B cell (primary cell): ENCODE results near the gene RIF1. TPM values are rescaled to one million over a fixed set of nuclear protein-coding genes. Genes with fewer than 3 reads are reported as not detected.

Source experiments
- ATAC-seq: fragments of 200-7000 bp; cut with Tn5 transposase; one replicate; pipeline ENCODE4 v1.10.0; 2021; ENCODE audit warnings: low read depth, mild to moderate bottlenecking, moderate number of reproducible peaks, moderate library complexity
- CTCF ChIA-PET: fragments of 350-600 bp; sonication (Branson Sonifier 250); formaldehyde crosslinking; loops from one replicate; lab custom pipeline; 2021; ENCODE audit warnings: antibody characterized with exemption, inconsistent platforms; lab: Charles Lee
- POLR2A ChIA-PET: fragments of 350-600 bp; sonication (Branson Sonifier 250); formaldehyde crosslinking; loops from one replicate; lab custom pipeline; 2021; ENCODE audit warnings: antibody characterized with exemption; lab: Charles Lee
- DNase-seq: peaks from one replicate; pipeline ENCODE4 v3.0.0; 2013
- H2AFZ ChIP-seq: 2 replicates; pipeline ENCODE4 v1.6.1; 2012; ENCODE audit warnings: mild to moderate bottlenecking, low read depth, low read length; ENCODE audit not compliant: insufficient read depth, poor library complexity, severe bottlenecking
- H3K27ac ChIP-seq, 2 donors: 1 replicate in 1 of 2; 2 replicates in 1 of 2; pipeline ENCODE4 v1.5.1; 2012 to 2013; ENCODE audit warnings: low read length in 2 of 2, mild to moderate bottlenecking in 2 of 2, moderate library complexity in 1 of 2
- H3K27me3 ChIP-seq, 4 experiments: fragments of 200-600 bp in 1 of 4; sonication (generic) in 1 of 4; replicated peaks in 1 of 4; 1 replicate in 2 of 4; 2 replicates in 2 of 4; pipeline versions ENCODE4 v1.6.1 to v1.7.0; 2013 to 2016; ENCODE audit warnings: low read length in 3 of 4, mild to moderate bottlenecking in 2 of 4, mixed read lengths in 1 of 4, moderate library complexity in 1 of 4; ENCODE audit not compliant: insufficient read depth in 4 of 4, control insufficient read depth in 3 of 4; ENCODE audit errors: control extremely low read depth in 1 of 4
- H3K36me3 ChIP-seq, 2 experiments: replicated peaks in 1 of 2; 1 replicate in 1 of 2; 2 replicates in 1 of 2; pipeline versions ENCODE4 v1.6.1 to v1.7.1; 2013; ENCODE audit warnings: low read length in 1 of 2; ENCODE audit not compliant: insufficient read depth in 2 of 2, control insufficient read depth in 1 of 2; ENCODE audit errors: control extremely low read depth in 1 of 2, extremely low read depth in 1 of 2
- H3K4me1 ChIP-seq, 2 donors: fragments of 200-600 bp in 1 of 2; sonication (generic) in 1 of 2; 1 replicate in 1 of 2; 2 replicates in 1 of 2; pipeline versions ENCODE4 v1.5.1 to v1.6.1; 2013 to 2017; ENCODE audit warnings: low read length in 2 of 2; ENCODE audit not compliant: control insufficient read depth in 2 of 2, insufficient read depth in 2 of 2
- H3K4me2 ChIP-seq: replicated peaks from 2 replicates; pipeline ENCODE3; 2012; ENCODE audit warnings: mild to moderate bottlenecking, low read depth, low read length; ENCODE audit not compliant: poor library complexity, severe bottlenecking
- H3K4me3 ChIP-seq, 5 experiments: fragments of 200-600 bp in 1 of 5; sonication (generic) in 1 of 5; 1 replicate in 3 of 5; 2 replicates in 2 of 5; pipeline versions ENCODE4 v1.5.1 to v1.7.0; 2011 to 2016; ENCODE audit warnings: low read length in 4 of 5, mild to moderate bottlenecking in 4 of 5, low read depth in 2 of 5, control low read depth in 1 of 5, moderate library complexity in 1 of 5; ENCODE audit not compliant: insufficient read depth in 1 of 5; ENCODE audit errors: control extremely low read depth in 1 of 5, extremely low read depth in 1 of 5
- H3K79me2 ChIP-seq: fragments of 200-600 bp; sonication (generic); one replicate; pipeline ENCODE4 v1.6.0; 2016; ENCODE audit warnings: low read length; ENCODE audit not compliant: control insufficient read depth, insufficient read depth
- H3K9ac ChIP-seq: fragments of 200-600 bp; sonication (generic); 2 replicates; pipeline ENCODE4 v1.6.1; 2017; ENCODE audit warnings: mild to moderate bottlenecking, low read length, moderate library complexity
- H3K9me3 ChIP-seq, 3 donors: one replicate each; pipeline versions ENCODE4 v1.6.1 to v1.7.1; 2013; ENCODE audit warnings: low read length in 2 of 3; ENCODE audit not compliant: control insufficient read depth in 2 of 3, insufficient read depth in 1 of 3; ENCODE audit errors: control extremely low read depth in 1 of 3
- H4K20me1 ChIP-seq: 2 replicates; pipeline ENCODE4 v1.6.0; 2012; ENCODE audit warnings: mild to moderate bottlenecking, low read length; ENCODE audit not compliant: insufficient read depth, control insufficient read depth, poor library complexity, severe bottlenecking
- H3K27ac Mint-ChIP-seq: one replicate; pipeline ENCODE4 v1.8.0; 2021; ENCODE audit warnings: mixed read lengths
- H3K27me3 Mint-ChIP-seq: one replicate; pipeline ENCODE4 v1.8.0; 2021; ENCODE audit warnings: mixed read lengths
- H3K4me1 Mint-ChIP-seq: one replicate; pipeline ENCODE4 v1.8.0; 2021; ENCODE audit warnings: mixed read lengths
- H3K4me3 Mint-ChIP-seq: one replicate; pipeline ENCODE4 v1.8.0; 2021; ENCODE audit warnings: mixed read lengths
- H3K9me3 Mint-ChIP-seq: one replicate; pipeline ENCODE4 v1.8.0; 2022; ENCODE audit warnings: mixed read lengths; ENCODE audit not compliant: insufficient read depth
- EZH2 ChIP-seq: IDR thresholded peaks from 2 replicates; pipeline ENCODE4 v1.6.1; 2012; ENCODE audit warnings: borderline replicate concordance, low read depth, mild to moderate bottlenecking, moderate library complexity, low read length; ENCODE audit not compliant: insufficient read depth, poor library complexity, severe bottlenecking
- WGBS: methylation state at CpG from one replicate; pipeline ENCODE4 v1.1.5; 2013; ENCODE audit warnings: missing lambda C conversion rate; ENCODE audit not compliant: insufficient coverage; 5-methylcytosine and 5-hydroxymethylcytosine counted together
- intact Hi-C: fragments of 100-400 bp; cut with micrococcal nuclease; formaldehyde crosslinking; loops from one replicate; pipeline ENCODE4 v1.10.0; 2022
- polyA plus RNA-seq: library from polyadenylated mRNA; depleted of rRNA; stranded (reverse); fragments of >200 nt; gene quantifications from 2 replicates; pipeline ENCODE4 v1.2.3, GENCODE V29; 2012
- total RNA-seq, 2 donors: library from RNA; stranded (reverse); fragments of 120-200 nt in 1 of 2; gene quantifications; 1 replicate in 1 of 2; 2 replicates in 1 of 2; pipeline versions ENCODE4 v1.2.3 to v1.2.4, GENCODE V29; 2013 to 2022
- TF ChIP-seq, protein P1 (sequence below): fragments of 200-600 bp; IDR thresholded peaks from one replicate; pipeline ENCODE4 v1.8.0; 2022; ENCODE audit warnings: antibody characterized with exemption, mild to moderate bottlenecking

Gene RIF1
- total and polyA plus RNA-seq, 2 donors (not counting 1 experiment from before 2014, with no cell fraction given): 3.3 to 60.5 TPM

DNA sequence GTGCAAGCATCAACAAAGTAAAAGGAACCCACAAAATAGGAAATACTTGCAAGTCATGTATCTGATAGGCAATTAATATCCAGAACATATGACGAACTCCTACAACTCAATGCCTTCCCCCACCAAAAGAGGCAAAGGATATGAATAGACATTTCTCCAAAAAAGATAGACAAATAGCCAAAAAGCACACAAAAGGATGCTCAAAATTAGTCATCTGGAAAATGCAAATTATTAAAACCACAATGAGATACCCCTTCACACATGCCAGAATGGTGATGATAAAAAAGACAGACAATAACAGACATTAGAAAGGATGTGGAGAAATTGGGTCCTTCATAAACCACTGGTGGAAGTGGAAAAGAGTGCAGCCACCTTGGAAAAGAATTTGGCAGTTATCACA, 76.4 kb downstream of the RIF1 start:
- H3K27ac ChIP-seq: no peak overlapping the region
- no peak for TF ChIP-seq EZH2
- TF ChIP-seq, protein P1, sequence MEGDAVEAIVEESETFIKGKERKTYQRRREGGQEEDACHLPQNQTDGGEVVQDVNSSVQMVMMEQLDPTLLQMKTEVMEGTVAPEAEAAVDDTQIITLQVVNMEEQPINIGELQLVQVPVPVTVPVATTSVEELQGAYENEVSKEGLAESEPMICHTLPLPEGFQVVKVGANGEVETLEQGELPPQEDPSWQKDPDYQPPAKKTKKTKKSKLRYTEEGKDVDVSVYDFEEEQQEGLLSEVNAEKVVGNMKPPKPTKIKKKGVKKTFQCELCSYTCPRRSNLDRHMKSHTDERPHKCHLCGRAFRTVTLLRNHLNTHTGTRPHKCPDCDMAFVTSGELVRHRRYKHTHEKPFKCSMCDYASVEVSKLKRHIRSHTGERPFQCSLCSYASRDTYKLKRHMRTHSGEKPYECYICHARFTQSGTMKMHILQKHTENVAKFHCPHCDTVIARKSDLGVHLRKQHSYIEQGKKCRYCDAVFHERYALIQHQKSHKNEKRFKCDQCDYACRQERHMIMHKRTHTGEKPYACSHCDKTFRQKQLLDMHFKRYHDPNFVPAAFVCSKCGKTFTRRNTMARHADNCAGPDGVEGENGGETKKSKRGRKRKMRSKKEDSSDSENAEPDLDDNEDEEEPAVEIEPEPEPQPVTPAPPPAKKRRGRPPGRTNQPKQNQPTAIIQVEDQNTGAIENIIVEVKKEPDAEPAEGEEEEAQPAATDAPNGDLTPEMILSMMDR: no peak
- CTCF ChIA-PET: no interaction called here
- H3K79me2 ChIP-seq: no peaks in the 10 kb centered on the region
- H3K4me3 ChIP-seq: no peak overlapping the region
- no peak overlapping the region for H2AFZ ChIP-seq
- ATAC-seq (no peak), DNase-seq (no peak)
- intact Hi-C loops: no loop called here
- H3K9ac ChIP-seq: no peak overlapping the region
- Mint-ChIP-seq H3K4me1 (peaks cover 6% of the 10 kb centered on the region), H3K4me3 (no peak overlapping the region), H3K27ac (no peak overlapping the region), H3K9me3 (no peaks in the 10 kb centered on the region), H3K27me3 (no peaks in the 10 kb centered on the region)
- no peaks in the 10 kb centered on the region for H3K27me3 ChIP-seq
- H3K4me2 ChIP-seq: no peak overlapping the region
- H3K4me1 ChIP-seq: no peaks in the 10 kb centered on the region
- H4K20me1 ChIP-seq: no peaks in the 10 kb centered on the region
- peaks cover 0 to 3% (median 2%) of the 10 kb centered on the region in 3 donors for H3K9me3 ChIP-seq
- peaks cover 0 to 16% of the 10 kb centered on the region in 2 experiments for H3K36me3 ChIP-seq
- no CpG with 5 or more reads among the region's 1 CpG for WGBS
- POLR2A ChIA-PET: no interaction called here

DNA sequence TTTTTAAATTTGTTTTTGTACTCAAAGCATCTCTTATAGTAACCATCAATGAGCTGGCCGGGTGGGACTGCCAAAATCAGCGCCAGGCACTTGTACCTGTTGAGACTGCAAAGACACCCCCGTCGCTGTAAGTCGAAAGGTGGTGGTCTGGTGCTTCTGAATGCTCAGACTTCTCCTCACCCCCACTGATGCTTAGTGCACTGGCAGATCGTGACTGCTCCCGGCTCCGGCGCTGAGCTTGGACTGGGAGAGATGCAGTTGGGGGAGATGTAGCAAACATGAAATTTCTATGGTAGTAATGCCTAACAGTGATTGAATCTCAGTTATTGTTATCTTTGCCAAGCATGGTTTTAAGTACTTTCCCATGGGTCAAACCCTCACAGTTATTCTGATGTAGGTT, 80.6 kb downstream of the RIF1 start:
- CTCF ChIA-PET: interaction anchor here (1.4 kb wide), 1 partner anchor 9 kb away, joined by 3 read pairs; no protein-coding TSS in a partner anchor
- intact Hi-C loops: no loop called here
- WGBS: 100% methylated on average over 1 of the region's 9 CpGs

More for the DNA sequence above, 80.6 kb downstream of the RIF1 start:
- H3K9ac ChIP-seq: no peak overlapping the region
- Mint-ChIP-seq H3K4me3 (no peak overlapping the region), H3K4me1 (peaks cover 6% of the 10 kb centered on the region), H3K27ac (no peak overlapping the region), H3K9me3 (no peaks in the 10 kb centered on the region), H3K27me3 (no peaks in the 10 kb centered on the region)
- H3K4me3 ChIP-seq: no peak overlapping the region
- no peak overlapping the region for H2AFZ ChIP-seq
- TF ChIP-seq, protein P1: no peak
- TF ChIP-seq EZH2: no peak
- H4K20me1 ChIP-seq: no peaks in the 10 kb centered on the region
- H3K27me3 ChIP-seq: no peaks in the 10 kb centered on the region
- POLR2A ChIA-PET: no interaction called here
- peaks cover 0 to 8% of the 10 kb centered on the region in 2 experiments for H3K36me3 ChIP-seq
- ATAC-seq (no peak), DNase-seq (no peak)
- no peak overlapping the region for H3K27ac ChIP-seq
- H3K4me1 ChIP-seq: no peaks in the 10 kb centered on the region
- H3K79me2 ChIP-seq: no peaks in the 10 kb centered on the region
- H3K9me3 ChIP-seq: peaks cover 0 to 3% (median 2%) of the 10 kb centered on the region in 3 donors
- H3K4me2 ChIP-seq: no peak overlapping the region
